GM21526 (cell line): ENCODE results near the gene TEAD4.

Experiments
- ATAC-seq: cut with Tn5 transposase; IDR thresholded peaks from one replicate; pipeline ENCODE4 v1.9.1; 2021; ENCODE audit warnings: moderate library complexity; ENCODE audit not compliant: unreplicated experiment, low FRiP score

The TEAD4 gene

DNA sequence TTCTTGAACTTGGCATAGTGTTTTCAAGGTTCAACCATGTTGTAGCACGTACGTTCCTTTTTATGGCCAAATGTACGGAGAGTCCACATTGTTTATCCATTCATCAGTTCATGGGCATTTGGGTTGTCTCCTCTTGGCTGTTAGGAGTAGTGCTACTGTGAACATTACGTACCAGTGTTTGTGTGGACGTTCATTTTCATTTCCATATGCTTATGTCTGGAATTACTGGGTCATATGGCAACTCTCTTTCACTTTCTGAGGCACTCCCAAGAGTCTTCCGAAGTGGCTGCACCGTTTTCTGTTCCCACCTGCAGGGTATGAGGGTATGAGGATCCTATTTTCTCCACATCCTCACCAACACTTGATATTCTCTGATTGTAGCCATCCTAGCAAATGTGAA is 68.9 kb downstream of the TEAD4 start:
- ATAC-seq: no peak

- ATAC-seq: no peak
These were observed 71.7 kb downstream of the TEAD4 start for GRCh38 chr12:3030821-3031429.

DNA sequence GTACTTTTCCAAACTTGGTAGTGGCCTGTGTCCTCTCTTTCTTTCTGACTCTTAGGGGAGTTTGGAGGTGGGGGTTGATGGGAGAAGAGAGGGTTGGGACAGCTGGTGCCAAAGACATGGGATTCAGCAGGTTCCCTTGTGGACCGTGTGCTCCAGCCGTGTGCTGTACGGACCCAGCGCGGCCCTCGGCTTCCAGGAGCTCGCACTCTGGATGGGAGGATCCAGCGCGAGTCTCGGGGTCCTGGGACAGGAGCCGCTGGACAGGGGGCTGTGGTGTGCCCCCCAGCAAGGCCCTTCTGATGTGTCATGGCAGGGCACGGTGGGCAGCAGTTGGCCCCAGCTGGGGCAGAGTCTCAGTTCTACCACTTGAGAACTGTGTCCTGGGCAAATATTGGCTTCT is 73.0 kb downstream of the TEAD4 start:
- no peak for ATAC-seq

- no peak for ATAC-seq
These were observed 73.8 kb downstream of the TEAD4 start for GRCh38 chr12:3032770-3033538.

- no peak for ATAC-seq
These were observed 74.3 kb downstream of the TEAD4 start for GRCh38 chr12:3033539-3033867.

GRCh38 chr12:3034067-3034750 is 75.0 kb downstream of the TEAD4 start:
- ATAC-seq: no peak

DNA sequence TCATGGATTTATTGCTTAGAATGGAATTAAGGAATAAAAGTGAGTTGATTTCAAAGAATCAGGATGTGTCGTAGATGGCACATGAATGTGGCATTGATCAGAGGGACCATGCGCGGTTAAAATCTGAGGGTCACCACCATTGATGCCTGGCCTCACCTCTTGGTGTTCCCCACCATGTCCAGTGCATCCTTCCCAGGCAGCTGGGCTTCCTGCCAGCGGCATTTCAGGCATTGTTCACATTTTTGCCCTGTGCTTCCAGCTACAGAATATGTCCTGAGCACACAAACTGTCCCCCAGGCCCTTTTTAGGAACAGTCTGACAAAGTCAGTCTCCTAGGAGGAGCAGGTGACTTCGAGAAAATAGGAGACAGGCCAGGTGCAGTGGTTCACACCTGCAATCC is 76.0 kb downstream of the TEAD4 start:
- no peak for ATAC-seq

GRCh38 chr12:3035815-3036702 is 76.9 kb downstream of the TEAD4 start:
- ATAC-seq: no peak

- ATAC-seq: no peak
These were observed 77.9 kb downstream of the TEAD4 start for GRCh38 chr12:3036901-3037600.

- no peak for ATAC-seq
These were observed 79.0 kb downstream of the TEAD4 start for GRCh38 chr12:3038166-3038565.

DNA sequence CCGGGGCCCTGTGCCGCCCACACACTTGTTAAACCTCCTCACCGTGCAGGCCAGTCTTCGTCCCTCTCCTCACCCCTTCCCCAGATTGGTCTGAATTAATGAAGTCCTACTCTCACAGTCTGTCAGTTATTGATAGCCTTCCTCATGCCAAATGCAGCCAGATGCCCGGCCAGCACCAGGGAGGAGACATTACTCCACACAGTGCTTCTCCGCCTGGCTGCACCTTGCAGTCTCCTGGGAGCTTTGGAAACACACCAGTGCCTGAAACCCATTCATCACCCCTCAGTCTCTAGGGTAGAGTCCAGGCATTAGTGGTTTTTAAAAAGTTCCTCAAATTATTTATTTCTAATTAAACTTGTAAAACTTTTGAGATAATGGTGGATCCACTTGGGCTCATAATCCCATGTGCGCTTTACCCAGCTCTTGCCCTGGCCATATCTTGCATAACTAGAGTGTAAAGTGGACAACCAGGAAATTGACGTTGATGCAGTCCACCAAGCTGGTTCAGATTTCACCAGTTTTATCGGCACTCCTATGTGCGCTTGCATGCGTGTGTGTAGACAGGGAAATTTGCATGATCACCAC is 79.8 kb downstream of the TEAD4 start:
- ATAC-seq: no peak

- no peak for ATAC-seq
These were observed 80.9 kb downstream of the TEAD4 start for GRCh38 chr12:3040026-3040656.

DNA sequence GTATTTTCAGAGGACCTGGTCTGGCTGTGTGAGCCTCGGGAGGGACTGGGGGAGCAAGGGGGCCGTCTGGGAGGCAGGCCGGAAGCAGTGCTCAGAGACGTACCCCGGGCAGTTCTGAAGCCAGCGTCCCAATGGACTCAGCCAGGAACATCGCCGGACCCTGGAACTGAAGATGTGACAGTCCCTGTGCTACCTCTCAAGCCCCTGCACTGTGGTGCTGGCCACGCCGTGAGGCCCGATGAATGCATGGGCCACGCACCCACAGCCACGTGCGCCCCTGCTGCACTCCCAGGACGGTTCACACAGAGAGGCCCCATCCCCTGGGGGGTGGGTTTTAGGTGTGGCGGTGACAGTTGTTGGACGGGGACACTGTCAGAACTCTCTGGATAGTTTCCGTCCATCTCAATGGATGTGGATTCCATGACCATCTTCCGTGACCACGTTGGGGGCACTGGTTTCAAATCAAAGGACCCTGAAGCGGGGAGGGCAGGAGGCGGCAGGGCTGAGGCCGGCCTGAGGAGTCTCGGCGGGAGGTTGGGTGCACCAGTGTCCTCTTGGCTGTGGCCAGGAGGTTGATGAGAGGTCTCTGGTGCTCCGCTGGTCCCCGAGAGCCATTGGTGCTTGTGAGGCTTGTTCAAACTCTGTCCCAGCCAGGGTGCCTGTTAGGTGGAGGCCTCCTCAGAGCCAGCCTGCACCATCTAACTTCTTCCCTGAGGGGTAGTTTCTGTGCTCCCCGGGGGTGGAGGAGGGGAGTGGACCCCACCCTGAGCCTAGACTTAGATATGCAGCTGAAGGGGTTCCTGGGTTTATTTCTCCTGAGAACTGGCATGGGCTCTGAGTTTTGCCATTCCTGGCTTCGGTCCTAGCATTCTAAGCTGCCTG is 81.7 kb downstream of the TEAD4 start:
- ATAC-seq: no peak

GRCh38 chr12:3041558-3042164 is 82.5 kb downstream of the TEAD4 start:
- ATAC-seq: no peak

- ATAC-seq: no peak
These were observed 83.2 kb downstream of the TEAD4 start for GRCh38 chr12:3042394-3042793.

GRCh38 chr12:3042826-3043225 is 83.6 kb downstream of the TEAD4 start:
- ATAC-seq: no peak

- ATAC-seq: no peak
These were observed 84.2 kb downstream of the TEAD4 start for GRCh38 chr12:3043406-3043805.

DNA sequence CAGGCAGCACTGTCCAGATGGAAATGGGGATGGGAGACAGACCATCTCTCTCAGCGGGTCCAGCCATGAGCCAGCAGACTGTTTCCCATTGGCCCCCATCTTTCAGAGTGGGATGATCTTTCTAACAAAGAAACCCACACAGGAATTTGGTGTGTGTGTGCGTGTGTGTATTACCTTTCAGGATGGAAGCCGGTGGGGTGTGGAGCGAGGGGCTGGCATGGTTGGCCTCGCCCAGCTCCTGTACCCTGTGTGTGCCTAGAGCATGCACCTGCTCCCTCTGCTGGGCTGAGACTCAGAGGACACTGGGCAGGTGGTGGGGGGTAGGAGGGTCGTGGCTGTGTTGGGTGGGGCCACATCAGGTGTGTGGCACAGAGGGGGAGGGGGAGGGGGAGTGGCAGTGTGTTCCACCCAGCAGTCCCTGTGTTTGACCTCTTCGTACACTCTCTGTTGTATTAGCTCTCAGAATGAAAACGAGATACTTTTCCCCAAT is 85.0 kb downstream of the TEAD4 start:
- ATAC-seq: no peak
